Activated CD4-positive, alpha-beta T cell treated with anti-CD3 and anti-CD28 coated beads, Interleukin-2, amount 10 ng/mL, durations not matched to agents 24 days and 14 days (primary cell): ENCODE results near the gene AHCY. TPM values are rescaled to one million over a fixed set of nuclear protein-coding genes. Genes with fewer than 3 reads are reported as not detected.
"Not testable (repeated sequence)": the region's sequence is repeated elsewhere in the genome, so short reads cannot be mapped to it uniquely, and the experiment has no call there.

Experiments used
- DNase-seq: peaks from one replicate; pipeline ENCODE4 v3.0.0; 2022
- H3K27ac Mint-ChIP-seq: one replicate; pipeline ENCODE4 v1.8.0; 2022; ENCODE audit warnings: mild to moderate bottlenecking, mixed read lengths
- H3K27me3 Mint-ChIP-seq: one replicate; pipeline ENCODE4 v1.8.0; 2022; ENCODE audit warnings: mixed read lengths
- H3K36me3 Mint-ChIP-seq: one replicate; pipeline ENCODE4 v1.8.0; 2022; ENCODE audit warnings: low read depth, mild to moderate bottlenecking, mixed read lengths
- H3K4me1 Mint-ChIP-seq: one replicate; pipeline ENCODE4 v1.8.0; 2021; ENCODE audit warnings: mixed read lengths
- H3K4me3 Mint-ChIP-seq: one replicate; pipeline ENCODE4 v1.8.0; 2022; ENCODE audit warnings: mild to moderate bottlenecking, moderate library complexity, mixed read lengths
- H3K9me3 Mint-ChIP-seq: one replicate; pipeline ENCODE4 v1.8.0; 2021; ENCODE audit warnings: mixed read lengths
- intact Hi-C: fragments of 100-400 bp; cut with micrococcal nuclease; formaldehyde crosslinking; loops from one replicate; pipeline ENCODE4 v1.15.1; 2023
- total RNA-seq: library from RNA; stranded (reverse); gene quantifications from 2 replicates; pipeline ENCODE4 v1.2.3, GENCODE V29; 2022

AHCY gene
- total RNA-seq, 1 donor from 2014 or later, result 153 TPM

GRCh38 chr20:34269996-34270627, 33.0 kb downstream of the AHCY start:
- Mint-ChIP-seq H3K36me3 (peaks cover 17% of the 10 kb centered on the region), H3K27ac (no peak overlapping the region), H3K4me3 (no peak overlapping the region), H3K4me1 (peaks cover 8% of the 10 kb centered on the region), H3K9me3 (no peaks in the 10 kb centered on the region), H3K27me3 (no peaks in the 10 kb centered on the region)
- no peak for DNase-seq
- intact Hi-C loops, result no loop called here

GRCh38 chr20:34268851-34269636, 34.1 kb downstream of the AHCY start:
- intact Hi-C loops, result no loop called here
- Mint-ChIP-seq H3K27ac (no peak overlapping the region), H3K9me3 (no peaks in the 10 kb centered on the region), H3K4me1 (peaks cover 8% of the 10 kb centered on the region), H3K4me3 (peak overlapping the region; percentile 67), H3K27me3 (no peaks in the 10 kb centered on the region), H3K36me3 (peaks cover 13% of the 10 kb centered on the region)
- DNase-seq, result peak; percentile 70

- Mint-ChIP-seq H3K4me3 (peak overlapping the region; percentile 43), H3K4me1 (peaks cover 8% of the 10 kb centered on the region), H3K27me3 (no peaks in the 10 kb centered on the region), H3K9me3 (no peaks in the 10 kb centered on the region), H3K27ac (no peak overlapping the region), H3K36me3 (peaks cover 7% of the 10 kb centered on the region)
- intact Hi-C loops, result no loop called here
- DNase-seq, result no peak
Observed at GRCh38 chr20:34268145-34268544, 35.0 kb downstream of the AHCY start.

GRCh38 chr20:34264141-34264540, 39.0 kb downstream of the AHCY start:
- H3K4me1 Mint-ChIP-seq, result peaks cover 9% of the 10 kb centered on the region
- H3K27me3 Mint-ChIP-seq, result no peaks in the 10 kb centered on the region
- no peak overlapping the region for H3K4me3 Mint-ChIP-seq
- H3K36me3 Mint-ChIP-seq, result peaks cover 4% of the 10 kb centered on the region
- no peaks in the 10 kb centered on the region for H3K9me3 Mint-ChIP-seq
- no peak overlapping the region for H3K27ac Mint-ChIP-seq
- no peak for DNase-seq
- intact Hi-C loops, result no loop called here

- H3K27me3 Mint-ChIP-seq, DNase-seq, intact Hi-C loops, H3K4me3 Mint-ChIP-seq, H3K9me3 Mint-ChIP-seq, H3K36me3 Mint-ChIP-seq, H3K4me1 Mint-ChIP-seq, H3K27ac Mint-ChIP-seq: not testable (repeated sequence)
Observed at GRCh38 chr20:34263468-34263867, 39.7 kb downstream of the AHCY start.

- no peak for DNase-seq
- intact Hi-C loops, result no loop called here
- peaks cover 6% of the 10 kb centered on the region for H3K4me1 Mint-ChIP-seq
- H3K27me3 Mint-ChIP-seq, result no peaks in the 10 kb centered on the region
- peaks cover 2% of the 10 kb centered on the region for H3K36me3 Mint-ChIP-seq
- H3K9me3 Mint-ChIP-seq, result no peaks in the 10 kb centered on the region
- H3K27ac Mint-ChIP-seq, result no peak overlapping the region
- H3K4me3 Mint-ChIP-seq, result no peak overlapping the region
Observed at GRCh38 chr20:34262488-34263288, 40.5 kb downstream of the AHCY start.

- DNase-seq, result no peak
- Mint-ChIP-seq H3K27ac (no peak overlapping the region), H3K4me3 (no peak overlapping the region), H3K27me3 (no peaks in the 10 kb centered on the region), H3K36me3 (peaks cover 2% of the 10 kb centered on the region), H3K4me1 (peaks cover 6% of the 10 kb centered on the region), H3K9me3 (no peaks in the 10 kb centered on the region)
- intact Hi-C loops, result no loop called here
Observed at GRCh38 chr20:34260208-34260942, 42.8 kb downstream of the AHCY start.

- Mint-ChIP-seq H3K27ac (no peak overlapping the region), H3K4me1 (no peaks in the 10 kb centered on the region), H3K4me3 (no peak overlapping the region), H3K36me3 (no peaks in the 10 kb centered on the region), H3K27me3 (no peaks in the 10 kb centered on the region), H3K9me3 (no peaks in the 10 kb centered on the region)
- DNase-seq, result no peak
- intact Hi-C loops, result no loop called here
Observed at GRCh38 chr20:34256629-34257124, 46.5 kb downstream of the AHCY start.

GRCh38 chr20:34254979-34255378, 48.2 kb downstream of the AHCY start:
- Mint-ChIP-seq H3K9me3 (no peaks in the 10 kb centered on the region), H3K4me1 (peaks cover under 1% of the 10 kb centered on the region), H3K27me3 (no peaks in the 10 kb centered on the region), H3K36me3 (no peaks in the 10 kb centered on the region), H3K27ac (no peak overlapping the region), H3K4me3 (no peak overlapping the region)
- no peak for DNase-seq
- intact Hi-C loops, result no loop called here

GRCh38 chr20:34252431-34253086, 50.6 kb downstream of the AHCY start:
- H3K4me1 Mint-ChIP-seq, result peaks cover 12% of the 10 kb centered on the region
- intact Hi-C loops, H3K4me3 Mint-ChIP-seq, H3K27me3 Mint-ChIP-seq, H3K36me3 Mint-ChIP-seq, H3K9me3 Mint-ChIP-seq, DNase-seq, H3K27ac Mint-ChIP-seq: not testable (repeated sequence)

- DNase-seq, result no peak
- peaks cover 13% of the 10 kb centered on the region for H3K4me1 Mint-ChIP-seq
- no peak overlapping the region for H3K27ac Mint-ChIP-seq
- H3K36me3 Mint-ChIP-seq, result no peaks in the 10 kb centered on the region
- H3K4me3 Mint-ChIP-seq, result no peak overlapping the region
- intact Hi-C loops, result no loop called here
- no peaks in the 10 kb centered on the region for H3K9me3 Mint-ChIP-seq
- no peaks in the 10 kb centered on the region for H3K27me3 Mint-ChIP-seq
Observed at GRCh38 chr20:34251619-34252018, 51.5 kb downstream of the AHCY start.

GRCh38 chr20:34250005-34250404, 53.1 kb downstream of the AHCY start:
- intact Hi-C loops, result no loop called here
- Mint-ChIP-seq H3K9me3 (no peaks in the 10 kb centered on the region), H3K4me1 (peaks cover 15% of the 10 kb centered on the region), H3K27ac (no peak overlapping the region), H3K27me3 (no peaks in the 10 kb centered on the region), H3K4me3 (no peak overlapping the region), H3K36me3 (no peaks in the 10 kb centered on the region)
- DNase-seq, result no peak

GRCh38 chr20:34249291-34249690, 53.9 kb downstream of the AHCY start:
- peak; percentile 75 for DNase-seq
- intact Hi-C loops, result no loop called here

More at GRCh38 chr20:34249291-34249690, 53.9 kb downstream of the AHCY start:
- peaks cover 15% of the 10 kb centered on the region for H3K4me1 Mint-ChIP-seq
- no peaks in the 10 kb centered on the region for H3K27me3 Mint-ChIP-seq
- no peaks in the 10 kb centered on the region for H3K9me3 Mint-ChIP-seq
- H3K36me3 Mint-ChIP-seq, result no peaks in the 10 kb centered on the region
- no peak overlapping the region for H3K4me3 Mint-ChIP-seq
- no peak overlapping the region for H3K27ac Mint-ChIP-seq
